ENCODE measurements around the gene SOX10. TPM values are rescaled to one million over a fixed set of nuclear protein-coding genes. Genes with fewer than 3 reads are reported as not detected.
A peak's percentile ranks its signal among the peaks of the same experiment; 100 is the strongest.

The SOX10 gene
- total RNA-seq, 1 donor from 2014 or later = 0.34 TPM

GRCh38 chr22:38012604-38013072 is 28.3 kb upstream of the SOX10 start:
- Histone ChIP-seq H3K4me3 (ENCODE audit: insufficient read depth, low read depth, low read length) (peak overlapping the region; percentile 2), H3K27ac (ENCODE audit: low read depth, low read length) (no peak overlapping the region), H3K9me3 (ENCODE audit: insufficient read depth, low read depth, low read length) (no peaks in the 10 kb centered on the region), H3K4me1 (ENCODE audit: insufficient read depth, low read length) (peaks cover 15% of the 10 kb centered on the region), H3K9ac (ENCODE audit: low read length) (no peak overlapping the region), H3K4me2 (ENCODE audit: low read length) (peak overlapping the region; percentile 45), H3K79me2 (ENCODE audit: insufficient read depth, low read length) (no peaks in the 10 kb centered on the region), H4K20me1 (ENCODE audit: insufficient read depth, low read length) (no peaks in the 10 kb centered on the region), H3K36me3 (ENCODE audit: insufficient read depth, low read length) (no peaks in the 10 kb centered on the region), H2AFZ (ENCODE audit: low read depth, low read length) (peak overlapping the region; percentile 23), H3K27me3 (ENCODE audit: insufficient read depth, low read length) (no peaks in the 10 kb centered on the region)
- no peaks in the 10 kb centered on the region for H3K9me3 Mint-ChIP-seq (ENCODE audit: unreplicated experiment)
- DNase-seq (ENCODE audit: low read depth) (peak; percentile 58), FAIRE-seq (no peak)
- H3K36me3 Mint-ChIP-seq (ENCODE audit: low read depth, unreplicated experiment) = peaks cover 2% of the 10 kb centered on the region
- no peak overlapping the region for H3K4me3 Mint-ChIP-seq (ENCODE audit: unreplicated experiment)
- no peaks in the 10 kb centered on the region for H3K27me3 Mint-ChIP-seq (ENCODE audit: low read depth, unreplicated experiment)
- TF ChIP-seq EZH2 (IDR thresholded peaks at IDR 0.05; ENCODE audit: insufficient read depth, low read length) = no peak
- TF ChIP-seq CTCF (IDR thresholded peaks at IDR 0.05; ENCODE audit: insufficient read depth, low read depth, low read length) = no peak
- H3K4me1 Mint-ChIP-seq (ENCODE audit: low read depth, unreplicated experiment) = peaks cover 9% of the 10 kb centered on the region
- H3K27ac Mint-ChIP-seq (ENCODE audit: unreplicated experiment) = peak overlapping the region; percentile 54

- no peak overlapping the region for H3K9ac ChIP-seq (ENCODE audit: low read length)
- Mint-ChIP-seq H3K27ac (ENCODE audit: unreplicated experiment) (no peak overlapping the region), H3K9me3 (ENCODE audit: unreplicated experiment) (no peaks in the 10 kb centered on the region), H3K36me3 (ENCODE audit: low read depth, unreplicated experiment) (peaks cover 1% of the 10 kb centered on the region), H3K4me3 (ENCODE audit: unreplicated experiment) (no peak overlapping the region), H3K27me3 (ENCODE audit: low read depth, unreplicated experiment) (no peaks in the 10 kb centered on the region), H3K4me1 (ENCODE audit: low read depth, unreplicated experiment) (peaks cover 6% of the 10 kb centered on the region)
- H2AFZ ChIP-seq (ENCODE audit: low read depth, low read length) = no peak overlapping the region
- H3K4me1 ChIP-seq (ENCODE audit: insufficient read depth, low read length) = peaks cover 6% of the 10 kb centered on the region
- H3K4me3 ChIP-seq (ENCODE audit: insufficient read depth, low read depth, low read length) = no peak overlapping the region
- no peaks in the 10 kb centered on the region for H3K36me3 ChIP-seq (ENCODE audit: insufficient read depth, low read length)
- H3K9me3 ChIP-seq (ENCODE audit: insufficient read depth, low read depth, low read length) = no peaks in the 10 kb centered on the region
- TF ChIP-seq EZH2 (IDR thresholded peaks at IDR 0.05; ENCODE audit: insufficient read depth, low read length) (no peak), CTCF (IDR thresholded peaks at IDR 0.05; ENCODE audit: insufficient read depth, low read depth, low read length) (no peak)
- H3K27me3 ChIP-seq (ENCODE audit: insufficient read depth, low read length) = no peaks in the 10 kb centered on the region
- no peaks in the 10 kb centered on the region for H3K79me2 ChIP-seq (ENCODE audit: insufficient read depth, low read length)
- no peak for FAIRE-seq
- no peak for DNase-seq (ENCODE audit: low read depth)
- no peaks in the 10 kb centered on the region for H4K20me1 ChIP-seq (ENCODE audit: insufficient read depth, low read length)
- no peak overlapping the region for H3K27ac ChIP-seq (ENCODE audit: low read depth, low read length)
- H3K4me2 ChIP-seq (ENCODE audit: low read length) = no peak overlapping the region
Measured at GRCh38 chr22:38009000-38009806, 24.8 kb upstream of the SOX10 start.

All from astrocyte (in vitro differentiated cells and primary cell).